Measurements from ENCODE around the gene B9D1.

- TF ChIP-seq POLR2A (IDR thresholded peaks at IDR 0.05) (no peak), EP300 (IDR thresholded peaks at IDR 0.05) (no peak), CTCF (IDR thresholded peaks at IDR 0.05) (no peak)
These were observed 7.4 kb upstream of the B9D1 start for GRCh38 chr17:19369846-19370492.

Measured in sigmoid colon (tissue), 4 donors.